GM04504 (cell line): ENCODE results near the gene ZC3H4.

Experiments used
- DNase-seq: peaks from one replicate; pipeline ENCODE4 v3.0.0-alpha.2; 2012; ENCODE audit warnings: low read depth

The ZC3H4 gene

DNA sequence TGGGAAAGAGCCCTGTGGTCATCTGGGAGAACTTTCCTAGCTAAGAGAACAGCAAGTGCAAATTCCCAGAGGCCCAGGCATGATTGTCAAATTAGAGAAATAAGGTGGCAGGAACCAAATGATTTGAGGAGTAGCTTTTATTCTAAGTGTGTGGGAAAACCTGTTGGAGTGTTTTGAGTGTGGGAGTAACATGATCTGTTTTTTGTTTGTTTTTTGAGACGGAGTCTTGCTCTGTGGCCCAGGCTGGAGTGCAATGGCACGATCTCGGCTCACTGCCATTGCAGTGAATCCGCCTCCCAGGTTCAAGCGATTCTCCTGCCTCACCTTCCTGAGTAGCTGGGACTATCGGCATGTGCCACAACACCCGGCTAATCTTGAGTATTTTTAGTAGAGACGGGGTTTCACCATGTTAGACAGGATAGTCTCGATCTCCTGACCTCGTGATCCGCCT, 19.5 kb upstream of the ZC3H4 start:
- DNase-seq, result no peak

- no peak for DNase-seq
Observed at GRCh38 chr19:47132194-47132852, 18.7 kb upstream of the ZC3H4 start.

DNA sequence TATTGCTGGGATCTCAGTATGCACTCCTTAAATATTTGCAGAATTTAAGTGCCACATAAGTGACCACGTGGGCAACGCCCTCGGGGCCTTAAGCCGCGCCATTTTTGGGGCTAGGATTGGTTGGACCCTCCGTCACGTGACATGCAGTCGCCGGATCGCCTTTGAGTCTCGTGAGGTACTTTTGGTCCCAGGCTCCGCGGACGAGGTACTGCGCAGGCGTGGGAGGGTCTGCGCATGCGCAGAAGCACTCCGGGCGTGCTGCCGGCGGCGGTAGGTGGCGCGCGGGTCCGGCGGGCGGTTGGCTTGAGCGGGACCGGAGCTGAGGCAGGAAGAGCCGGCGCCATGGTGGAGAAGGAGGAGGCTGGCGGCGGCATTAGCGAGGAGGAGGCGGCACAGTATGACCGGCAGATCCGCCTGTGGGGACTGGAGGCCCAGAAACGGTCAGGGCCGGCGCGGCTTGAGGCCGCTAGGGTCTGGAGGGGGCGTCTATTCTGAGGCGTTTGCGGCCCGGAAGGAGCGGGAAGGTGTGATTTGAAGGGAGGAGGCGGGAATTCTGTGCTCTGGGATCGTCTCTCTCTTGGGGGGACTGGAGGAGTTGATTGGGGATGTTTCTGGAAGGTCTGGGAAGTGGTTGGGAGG, 17.1 kb upstream of the ZC3H4 start, which contains the start of gene SAE1:
Gene SAE1 (plus strand): TSS at position 247 of the 639 bp plus-strand sequence. CDS start 96 bp downstream, at position 343.
- DNase-seq, result peak; percentile 97

GRCh38 chr19:47130120-47130588, 16.6 kb upstream of the ZC3H4 start:
- no peak for DNase-seq

- DNase-seq, result no peak
Observed at GRCh38 chr19:47129579-47129978, 16.0 kb upstream of the ZC3H4 start.

- DNase-seq, result no peak
Observed at GRCh38 chr19:47125669-47125938, 12.0 kb upstream of the ZC3H4 start.

- DNase-seq, result no peak
Observed at GRCh38 chr19:47124937-47125668, 11.5 kb upstream of the ZC3H4 start.

DNA sequence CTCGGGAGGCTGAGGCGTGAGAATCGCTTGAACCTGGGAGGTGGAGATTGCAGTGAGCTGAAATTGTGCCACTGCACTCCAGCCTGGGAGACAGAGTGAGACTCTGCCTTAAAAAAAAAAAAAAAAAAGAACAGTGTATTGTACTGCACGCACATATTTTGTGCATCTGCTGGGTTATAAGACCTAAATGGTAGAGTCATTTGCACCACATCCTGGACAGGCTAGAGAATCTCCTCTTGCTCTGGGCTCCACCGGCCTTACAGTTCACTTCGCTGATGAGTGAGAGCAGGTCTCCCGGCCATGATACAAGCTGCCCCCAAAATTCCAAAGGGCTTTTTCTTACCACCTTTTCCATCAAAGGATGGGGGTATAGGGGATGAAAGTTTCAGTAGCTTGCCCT, 9.8 kb upstream of the ZC3H4 start:
- DNase-seq, result no peak

DNA sequence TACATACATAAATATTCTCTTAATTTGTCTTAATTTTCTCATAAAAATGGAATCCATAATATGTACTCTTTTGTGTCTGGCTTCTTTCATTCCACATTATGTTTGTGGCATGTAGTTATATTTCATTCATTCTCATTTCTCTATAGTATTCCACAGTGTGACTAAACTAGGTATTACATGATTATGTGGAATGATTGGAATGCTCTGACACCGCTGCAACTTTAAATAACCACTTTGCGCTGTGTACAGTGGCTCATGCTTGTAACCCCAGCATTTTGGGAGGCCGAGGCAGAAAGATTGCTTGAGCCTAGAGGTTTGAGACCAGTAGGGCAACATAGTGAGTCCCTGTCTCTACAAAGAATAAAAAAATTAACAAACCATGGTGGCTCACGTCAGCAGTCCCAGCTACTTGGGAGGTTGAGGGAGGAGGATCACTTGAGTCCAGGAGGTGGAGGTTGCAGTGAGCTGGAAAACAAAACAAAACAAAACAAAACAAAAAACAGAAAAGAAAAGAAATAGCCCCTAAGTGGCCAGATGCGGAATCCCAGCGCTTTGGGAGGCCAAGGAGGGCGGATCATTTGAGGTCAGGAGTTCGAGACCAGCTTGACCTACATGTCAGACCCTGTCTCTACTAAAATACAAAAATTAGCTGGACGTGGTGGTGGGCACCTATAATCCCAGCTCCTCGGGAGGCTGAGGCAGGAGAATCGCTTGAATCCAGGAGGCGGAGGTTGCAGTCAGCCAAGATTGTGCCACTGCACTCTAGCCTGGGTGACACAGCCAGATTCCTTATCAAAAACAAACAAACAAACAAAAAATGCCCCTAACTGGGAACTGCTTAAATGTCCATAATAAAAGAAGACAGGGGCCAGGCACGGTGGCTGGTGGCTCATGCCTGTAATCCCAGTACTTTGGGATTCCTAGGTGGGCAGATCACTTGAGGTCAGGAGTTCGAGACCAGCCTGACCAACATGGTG, 9.1 kb upstream of the ZC3H4 start:
- DNase-seq, result peak; percentile 48

GRCh38 chr19:47120470-47121067, 7.0 kb upstream of the ZC3H4 start:
- no peak for DNase-seq

GRCh38 chr19:47113850-47114651, 475 bp upstream of the ZC3H4 start:
- DNase-seq, result no peak

DNA sequence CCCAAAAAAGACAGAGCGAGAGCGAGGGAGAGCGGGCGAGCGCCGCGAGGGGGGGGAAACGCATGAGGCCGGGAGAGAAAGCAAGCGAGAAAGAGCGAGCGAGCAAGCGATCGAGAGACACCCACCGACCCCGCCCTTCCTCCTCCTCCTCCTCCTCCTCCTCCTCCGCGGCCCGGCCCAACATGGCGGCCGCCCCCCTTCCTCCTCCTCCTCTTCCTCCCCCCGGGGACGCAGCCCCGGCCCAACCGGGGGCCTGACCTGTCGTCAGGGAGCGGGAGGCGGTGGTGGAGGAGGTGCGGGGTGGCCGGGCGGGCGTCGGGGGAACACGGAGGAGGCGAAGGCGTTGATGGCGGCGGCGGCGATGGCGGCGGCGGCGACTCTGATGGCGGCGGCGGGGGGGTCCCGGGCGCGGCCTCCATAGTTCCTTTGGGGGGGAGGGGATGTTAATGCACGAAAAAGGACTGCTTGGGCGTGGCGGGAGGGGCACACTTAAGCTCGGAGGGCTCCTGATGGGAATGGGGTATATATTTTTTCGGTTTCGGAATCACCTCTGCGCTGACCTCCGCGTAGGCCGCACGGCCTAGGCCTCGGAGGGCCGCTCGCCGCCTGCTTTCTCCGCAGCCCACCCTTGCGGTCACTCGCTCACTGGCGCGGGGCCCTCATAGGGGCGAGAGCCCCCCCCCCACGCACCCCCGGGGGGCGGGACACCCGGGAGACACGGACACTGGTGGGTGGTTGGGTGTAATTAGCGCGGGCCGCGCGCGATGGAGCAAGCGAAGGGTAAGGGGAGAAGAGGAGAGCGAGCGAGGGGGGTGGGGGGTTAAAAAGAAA, 1.2 kb downstream of the ZC3H4 start:
- peak; percentile 73 for DNase-seq

DNA sequence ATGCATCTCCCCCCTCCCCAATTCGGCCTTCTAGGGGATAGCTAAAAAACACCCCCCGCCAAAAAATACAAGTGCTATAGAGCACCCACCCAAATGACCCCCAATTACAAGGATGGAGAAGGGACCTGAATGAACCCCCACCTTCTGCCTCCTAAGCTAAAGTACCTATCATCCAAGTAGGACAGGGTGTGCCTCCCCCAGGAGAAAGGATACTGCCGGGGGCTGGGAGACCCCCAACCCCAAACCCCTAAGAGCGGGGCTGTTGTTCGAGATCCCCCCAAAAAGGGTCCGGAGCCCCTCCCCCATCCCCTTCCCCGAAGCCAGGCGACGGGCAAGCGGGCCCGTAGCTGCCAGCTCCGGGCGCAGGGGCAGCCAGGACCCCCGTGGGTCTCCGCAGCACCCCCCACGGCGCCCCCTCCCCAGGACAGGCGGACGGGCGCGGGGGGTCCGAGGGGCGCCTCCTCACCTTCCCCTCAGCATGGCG, 1.9 kb downstream of the ZC3H4 start:
- no peak for DNase-seq

GRCh38 chr19:47111006-47111621, 2.5 kb downstream of the ZC3H4 start:
- no peak for DNase-seq

GRCh38 chr19:47110521-47111005, 3.0 kb downstream of the ZC3H4 start:
- DNase-seq, result no peak

GRCh38 chr19:47109541-47110375, 3.8 kb downstream of the ZC3H4 start:
- DNase-seq, result no peak

- DNase-seq, result no peak
Observed at GRCh38 chr19:47109177-47109540, 4.4 kb downstream of the ZC3H4 start.
